ENCODE results near the gene MAU2. TPM values are rescaled to one million over a fixed set of nuclear protein-coding genes. Genes with fewer than 3 reads are reported as not detected.
"Not testable (repeated sequence)": the region's sequence is repeated elsewhere in the genome, so short reads cannot be mapped to it uniquely, and the experiment has no call there.

MAU2 gene
- total RNA-seq, 3 donors from 2014 or later = 59.2 to 63.6 (median 62.8) TPM

DNA sequence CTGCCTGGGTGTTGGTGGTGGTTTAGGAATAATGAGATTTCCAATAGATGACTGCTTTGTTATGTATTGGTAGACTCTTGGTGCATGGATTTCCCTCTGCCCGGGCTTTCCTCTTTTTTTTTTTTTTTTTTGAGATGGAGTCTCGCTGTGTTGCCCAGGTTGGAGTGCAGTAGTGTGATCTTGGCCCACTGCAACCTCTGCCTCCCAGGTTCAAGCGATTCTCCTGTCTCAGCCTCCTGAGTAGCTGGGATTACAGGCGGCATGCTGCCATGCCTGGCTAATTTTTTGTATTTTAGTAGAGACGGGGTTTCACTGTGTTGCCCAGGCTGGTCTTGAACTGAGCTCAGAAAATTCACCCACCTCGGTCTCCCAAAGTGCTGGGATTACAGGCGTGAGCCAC is 73.7 kb downstream of the MAU2 start:
- H3K9me3 Mint-ChIP-seq; DNase-seq; H3K36me3 Mint-ChIP-seq (ENCODE audit: insufficient read depth); ATAC-seq; H3K4me3 Mint-ChIP-seq; H3K27me3 Mint-ChIP-seq (ENCODE audit: low read depth): not testable (repeated sequence)
- peaks cover 50% of the 10 kb centered on the region for H3K4me1 Mint-ChIP-seq (ENCODE audit: low read depth)

DNA sequence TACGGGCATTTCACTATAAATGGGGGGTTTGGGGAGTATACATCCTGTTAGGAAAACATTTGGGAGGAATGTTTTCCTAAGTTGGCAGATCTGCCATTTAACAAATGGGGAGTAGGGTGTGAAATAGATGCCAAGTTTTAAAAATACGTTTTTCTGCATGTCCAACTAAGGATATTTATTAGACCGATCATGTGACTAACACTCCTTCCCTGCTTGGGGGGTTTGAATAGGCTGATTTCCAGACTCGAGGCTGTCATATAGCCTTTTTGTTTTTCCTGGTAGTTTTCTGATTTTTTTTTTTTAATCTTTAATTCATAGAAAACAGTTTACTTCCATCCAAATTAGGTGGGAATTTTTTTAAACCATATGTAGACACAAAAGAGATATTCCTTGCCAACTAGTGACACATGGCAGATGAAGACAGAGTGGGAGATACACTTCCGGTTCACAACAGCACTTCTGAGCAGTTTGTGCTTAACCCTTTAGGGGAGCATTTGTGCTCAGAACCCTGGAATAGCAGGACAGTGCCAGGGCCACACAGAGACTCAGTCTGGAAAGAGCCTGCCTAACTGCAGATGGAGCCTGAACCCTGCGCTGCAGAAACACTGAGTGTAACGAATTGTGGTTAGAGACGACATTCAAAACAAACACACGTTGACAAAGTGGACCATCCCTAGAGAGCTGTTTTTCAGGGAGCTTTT is 79.3 kb downstream of the MAU2 start:
- ATAC-seq (no peak), DNase-seq (no peak)
- no peak overlapping the region for H3K4me3 Mint-ChIP-seq
- no peaks in the 10 kb centered on the region for H3K36me3 Mint-ChIP-seq (ENCODE audit: insufficient read depth)
- H3K4me1 Mint-ChIP-seq (ENCODE audit: low read depth) = peaks cover 38% of the 10 kb centered on the region
- H3K9me3 Mint-ChIP-seq = no peaks in the 10 kb centered on the region
- no peaks in the 10 kb centered on the region for H3K27me3 Mint-ChIP-seq (ENCODE audit: low read depth)

DNA sequence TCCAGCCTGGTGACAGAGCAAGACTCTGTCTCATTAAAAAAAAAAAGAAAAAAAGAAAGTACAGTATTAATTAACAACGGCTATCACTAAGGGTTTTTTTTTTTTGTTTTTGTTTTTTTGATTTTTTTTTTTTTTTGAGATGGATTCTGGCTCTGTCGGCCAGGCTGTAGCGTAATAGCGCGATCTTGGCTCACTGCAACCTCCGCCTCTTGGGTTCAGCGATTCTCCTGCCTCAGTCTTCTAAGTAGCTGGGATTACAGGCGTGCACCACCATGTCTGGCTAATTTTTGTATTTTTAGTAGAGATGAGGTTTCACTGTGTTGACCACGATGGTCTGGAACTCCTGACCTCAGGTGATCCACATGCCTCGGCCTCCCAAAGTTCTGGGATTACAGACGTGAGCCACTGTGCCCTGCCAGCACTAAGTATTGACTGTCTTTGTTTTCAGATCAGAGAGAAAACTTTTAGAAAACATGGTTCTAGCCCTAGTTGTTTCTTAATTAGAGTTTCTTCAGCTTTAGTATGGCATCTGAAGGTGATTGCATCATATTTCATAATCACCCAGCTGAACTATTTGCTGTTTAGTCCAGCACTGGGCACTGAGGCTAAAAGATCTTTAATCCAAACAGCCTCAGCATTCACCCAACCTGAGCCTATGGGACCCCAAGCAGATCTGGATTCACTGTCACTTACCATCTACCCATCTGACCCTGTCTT is 82.2 kb downstream of the MAU2 start:
- Mint-ChIP-seq H3K4me3 (no peak overlapping the region), H3K36me3 (ENCODE audit: insufficient read depth) (no peaks in the 10 kb centered on the region), H3K4me1 (ENCODE audit: low read depth) (peaks cover 48% of the 10 kb centered on the region)

DNA sequence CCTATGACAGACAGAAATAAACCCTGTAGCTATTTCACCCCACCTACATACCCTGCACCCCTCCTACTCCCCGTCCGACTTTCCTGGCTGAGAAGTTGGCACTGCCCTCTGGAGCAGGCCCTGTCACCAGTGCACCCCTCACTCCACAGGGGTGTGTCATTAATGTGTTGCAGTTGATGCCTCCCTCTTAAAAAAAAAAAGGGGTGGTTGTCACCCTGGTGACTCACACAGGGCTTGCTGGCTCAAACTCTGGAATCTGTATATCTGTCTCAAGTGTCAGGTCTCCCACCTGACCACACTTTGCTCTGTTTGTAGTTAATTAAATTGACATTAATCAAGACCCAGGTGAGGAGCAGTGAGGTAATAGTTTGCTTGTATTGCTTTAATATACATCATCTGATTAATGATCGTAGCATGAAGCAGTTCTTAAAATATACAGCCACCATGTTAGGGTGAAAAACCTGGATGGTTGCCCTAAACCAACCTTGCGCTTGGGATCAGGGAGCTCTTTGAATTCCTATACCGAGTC is 82.8 kb downstream of the MAU2 start:
- H3K36me3 Mint-ChIP-seq (ENCODE audit: insufficient read depth) = no peaks in the 10 kb centered on the region
- peak in 1 of 2 donors; percentile 10 for ATAC-seq
- peak overlapping the region; percentile 25 for H3K4me3 Mint-ChIP-seq
- H3K27me3 Mint-ChIP-seq (ENCODE audit: low read depth) = no peaks in the 10 kb centered on the region
- peak; percentile 20 for DNase-seq
- H3K4me1 Mint-ChIP-seq (ENCODE audit: low read depth) = peaks cover 54% of the 10 kb centered on the region
- no peaks in the 10 kb centered on the region for H3K9me3 Mint-ChIP-seq

More for the DNA sequence above, 82.2 kb downstream of the MAU2 start:
- H3K27me3 Mint-ChIP-seq (ENCODE audit: low read depth) = no peaks in the 10 kb centered on the region
- no peak for DNase-seq
- H3K9me3 Mint-ChIP-seq = no peaks in the 10 kb centered on the region
- no peak for ATAC-seq

DNA sequence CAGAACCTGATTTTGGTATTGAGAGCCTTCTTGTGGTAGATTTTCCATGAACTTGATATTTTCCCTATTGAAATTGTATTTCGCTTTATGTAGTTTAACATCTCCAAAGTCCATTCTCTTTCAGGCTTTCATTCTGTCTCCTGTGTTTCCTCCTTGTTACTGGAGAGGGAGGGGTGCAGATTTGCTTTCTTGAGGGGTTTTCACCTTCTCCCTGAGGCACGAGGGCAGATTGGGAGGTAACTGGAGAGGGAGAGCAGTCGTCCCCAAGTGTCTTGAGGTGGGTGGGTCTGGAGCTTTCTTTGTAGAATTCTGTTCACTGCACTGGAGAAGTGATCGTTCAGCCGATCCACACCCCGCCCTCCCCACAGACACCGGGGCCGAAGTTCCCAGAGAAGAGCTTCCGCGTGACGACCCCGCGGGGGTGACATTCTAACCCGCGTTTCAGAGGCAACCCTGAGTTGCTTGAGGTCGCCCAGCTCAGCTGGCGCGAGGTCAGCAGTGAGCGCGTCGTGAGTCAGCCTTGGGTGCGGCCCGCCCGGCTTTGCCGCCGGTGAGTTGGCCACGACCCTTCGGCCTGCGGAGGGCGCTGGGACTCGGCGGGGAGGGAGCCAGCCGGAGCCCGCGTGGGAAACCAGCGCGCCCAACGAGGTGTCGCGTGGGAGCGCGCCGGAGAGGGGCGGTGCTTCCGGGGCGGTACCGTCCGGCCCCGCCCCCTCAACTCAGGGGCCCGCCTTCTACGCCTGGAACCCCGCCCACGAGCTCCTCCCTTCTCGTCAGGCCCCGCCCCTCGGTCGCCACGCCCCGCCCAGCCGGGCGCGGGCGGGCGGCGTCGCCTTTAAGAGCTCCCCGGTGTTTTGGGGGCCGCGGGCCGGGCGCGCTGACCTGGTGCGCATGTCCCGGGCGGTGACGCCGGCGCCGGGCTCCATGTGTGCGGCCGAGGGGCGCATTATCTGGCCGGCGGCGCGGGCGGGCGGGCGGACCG is 84.5 kb downstream of the MAU2 start, which contains the start of gene GATAD2A:
GATAD2A (plus strand) TSS at position 797 of the 982 bp plus-strand sequence. CDS start 59,671 bp downstream, outside the sequence.
- ATAC-seq = peak; percentile 75 to 80
- H3K36me3 Mint-ChIP-seq (ENCODE audit: insufficient read depth) = no peaks in the 10 kb centered on the region
- H3K27me3 Mint-ChIP-seq (ENCODE audit: low read depth) = no peaks in the 10 kb centered on the region
- peaks cover 61% of the 10 kb centered on the region for H3K4me1 Mint-ChIP-seq (ENCODE audit: low read depth)
- H3K4me3 Mint-ChIP-seq = peak within 1 kb of the TSS; percentile 98
- peak; percentile 92 for DNase-seq
- no peaks in the 10 kb centered on the region for H3K9me3 Mint-ChIP-seq

DNA sequence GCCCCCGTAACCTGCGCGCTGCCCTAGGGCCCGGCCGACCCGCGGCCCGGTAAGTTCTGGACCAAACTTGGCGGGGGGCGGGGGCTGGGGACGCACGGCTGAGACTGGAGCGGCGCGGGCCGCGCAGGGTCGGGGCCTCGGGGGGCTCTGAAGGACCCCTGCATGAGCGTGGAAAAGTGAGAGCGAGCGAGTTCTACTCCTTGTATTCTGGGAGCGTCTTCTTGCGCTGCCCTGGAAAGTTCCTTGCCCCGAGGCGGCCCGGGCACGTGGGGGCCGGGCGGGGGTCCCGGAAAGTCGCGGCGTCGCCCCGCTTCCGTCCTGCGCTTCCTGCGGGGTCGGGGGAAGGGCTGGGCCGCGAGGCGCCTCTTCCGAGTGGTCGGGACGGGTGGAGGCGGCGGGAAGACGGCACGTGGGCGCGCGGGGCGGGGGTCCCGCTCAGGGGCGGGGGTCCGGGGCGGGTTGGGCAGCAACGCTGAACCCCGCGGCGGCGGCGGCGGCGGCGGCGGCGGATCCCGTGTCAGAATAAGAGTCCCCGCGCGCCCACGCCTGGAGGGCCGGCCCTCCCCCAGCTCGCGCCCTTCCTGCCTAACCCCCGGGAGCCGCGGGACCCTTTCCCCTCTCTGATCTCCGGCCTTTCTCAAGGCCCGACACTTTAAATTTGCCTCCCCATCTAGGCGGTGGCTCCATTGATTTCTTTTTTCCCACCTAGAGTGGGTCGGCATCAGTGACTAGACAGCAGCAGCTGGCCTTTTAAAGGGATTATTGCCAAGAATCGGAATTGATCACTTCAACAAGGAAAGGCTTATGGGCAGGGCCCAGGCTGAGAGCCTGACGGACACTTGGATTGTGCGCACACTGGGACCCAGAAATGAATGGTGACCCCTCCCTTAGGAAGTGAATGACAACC is 85.6 kb downstream of the MAU2 start:
- H3K36me3 Mint-ChIP-seq (ENCODE audit: insufficient read depth) = no peaks in the 10 kb centered on the region
- DNase-seq = peak; percentile 31
- H3K27me3 Mint-ChIP-seq (ENCODE audit: low read depth) = no peaks in the 10 kb centered on the region
- no peaks in the 10 kb centered on the region for H3K9me3 Mint-ChIP-seq
- peak; percentile 12 to 16 for ATAC-seq
- H3K4me3 Mint-ChIP-seq = peak overlapping the region; percentile 98
- H3K4me1 Mint-ChIP-seq (ENCODE audit: low read depth) = peaks cover 72% of the 10 kb centered on the region

DNA sequence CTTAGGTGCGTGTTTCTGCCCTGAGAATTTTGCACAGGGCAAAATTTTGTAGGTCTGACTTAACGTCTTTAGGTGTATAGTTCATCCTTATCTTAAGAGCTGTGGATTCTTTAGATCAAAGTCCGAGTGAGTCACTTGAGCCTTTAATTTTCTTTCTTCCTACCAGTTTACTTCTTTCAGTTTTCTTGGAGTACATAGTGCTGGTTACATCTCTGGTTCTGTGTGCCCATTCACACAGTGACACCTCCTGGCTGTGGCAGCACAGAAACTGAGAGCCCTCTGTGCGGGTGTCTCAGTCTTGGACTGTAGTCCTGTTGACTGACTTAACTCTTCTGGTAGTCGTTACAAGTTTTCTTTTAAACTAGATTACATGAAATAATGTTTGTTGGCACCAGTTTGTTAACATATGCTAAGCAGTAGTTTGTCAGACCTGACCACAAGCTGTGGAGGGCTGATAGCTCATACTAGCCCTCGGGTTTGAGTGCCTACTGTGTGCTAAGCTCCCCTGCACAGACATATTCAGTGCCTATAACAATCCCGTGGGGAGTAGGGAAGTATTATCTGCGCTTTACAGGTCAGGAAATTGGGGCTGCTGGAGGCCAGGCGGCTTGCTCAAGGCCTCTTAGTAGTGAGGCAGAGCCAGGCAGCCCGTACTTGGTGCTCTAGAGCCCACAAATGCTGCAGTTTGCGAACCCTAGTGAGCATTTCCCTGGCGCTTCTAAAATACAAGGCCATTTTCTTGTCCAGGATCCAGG is 86.4 kb downstream of the MAU2 start:
- Mint-ChIP-seq H3K9me3 (no peaks in the 10 kb centered on the region), H3K4me1 (ENCODE audit: low read depth) (peaks cover 75% of the 10 kb centered on the region), H3K36me3 (ENCODE audit: insufficient read depth) (no peaks in the 10 kb centered on the region), H3K4me3 (peak overlapping the region; percentile 98), H3K27me3 (ENCODE audit: low read depth) (no peaks in the 10 kb centered on the region)
- DNase-seq (peak; percentile 43), ATAC-seq (peak; percentile 31 to 46)

DNA sequence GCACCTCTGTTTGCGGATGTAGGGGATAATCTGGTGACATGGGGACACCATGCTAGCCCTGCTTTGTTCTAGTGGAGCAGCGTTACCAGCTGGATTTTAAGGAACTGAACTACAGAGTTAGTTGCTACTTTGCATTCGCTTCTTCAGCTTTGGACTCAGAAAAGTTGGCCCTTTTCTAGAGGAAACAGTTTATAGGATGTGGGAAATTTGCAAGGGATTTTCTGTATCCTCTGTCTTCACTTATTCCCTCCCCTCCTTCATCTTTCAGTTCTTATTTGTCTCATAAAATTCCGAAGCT is 87.0 kb downstream of the MAU2 start:
- no peaks in the 10 kb centered on the region for H3K9me3 Mint-ChIP-seq
- peak overlapping the region; percentile 98 for H3K4me3 Mint-ChIP-seq
- H3K36me3 Mint-ChIP-seq (ENCODE audit: insufficient read depth) = no peaks in the 10 kb centered on the region
- ATAC-seq (no peak), DNase-seq (no peak)
- H3K27me3 Mint-ChIP-seq (ENCODE audit: low read depth) = no peaks in the 10 kb centered on the region
- peaks cover 77% of the 10 kb centered on the region for H3K4me1 Mint-ChIP-seq (ENCODE audit: low read depth)

Other genes starting within 250 kb of the MAU2 start
- gene TMEM161A, start 182.4 kb upstream of the MAU2 start, total RNA-seq = 10 to 100 TPM; 42.3 to 43.2 (median 43.1) TPM
- 1 to 10 TPM; 2.2 to 3.7 (median 2.3) TPM for gene MEF2B, start 150.6 kb upstream of the MAU2 start, total RNA-seq
- gene BORCS8, start 128.7 kb upstream of the MAU2 start, total RNA-seq = 10 to 100 TPM; 38.0 to 43.1 (median 38.6) TPM
- 100 to 1,000 TPM; 110 to 120 (median 118) TPM for gene RFXANK, start 128.6 kb upstream of the MAU2 start, total RNA-seq
- 10 to 100 TPM; 57.9 to 71.7 (median 66.6) TPM for gene NR2C2AP, start 117.4 kb upstream of the MAU2 start, total RNA-seq
- under 1 TPM in 2 of 3 donors, not detected in 1; 0.05 to 0.08 TPM for gene NCAN, start 108.9 kb upstream of the MAU2 start, total RNA-seq
- not detected for gene TM6SF2, start 47.5 kb upstream of the MAU2 start, total RNA-seq
- gene SUGP1, start 320 bp upstream of the MAU2 start, total RNA-seq = 10 to 100 TPM; 54.8 to 61.8 (median 61.3) TPM
- gene GATAD2A, start 84.8 kb downstream of the MAU2 start, total RNA-seq = 100 to 1,000 TPM; 187 to 240 (median 205) TPM
- 1 to 10 TPM; 3.6 to 3.8 (median 3.8) TPM for gene TSSK6, start 194.7 kb downstream of the MAU2 start, total RNA-seq
- 100 to 1,000 TPM; 431 to 445 (median 436) TPM for gene NDUFA13, start 195.4 kb downstream of the MAU2 start, total RNA-seq
- gene YJEFN3, start 208.1 kb downstream of the MAU2 start, total RNA-seq = 10 to 100 TPM; 10.6 to 13.7 (median 13.4) TPM
- under 1 TPM; 0.13 to 0.19 (median 0.18) TPM for gene CILP2, start 217.4 kb downstream of the MAU2 start, total RNA-seq

Data from activated T-cell treated with anti-CD3 and anti-CD28 coated beads, Interleukin-2, amount 50 U/mL, for 4 hours (primary cell).